Upper lobe of left lung (tissue), 4 donors: ENCODE measurements around the gene TMEM37.

ENCODE experiments used
- CTCF ChIP-seq, 6 experiments: fragments of 450-650 bp in 4 of 6; fragments of 200-600 bp in 2 of 6; sonication (generic) in 2 of 6; IDR thresholded peaks; one replicate each; pipeline ENCODE4 v1.5.1; 2016 to 2019; ENCODE audit warnings: antibody characterized with exemption in 6 of 6
- POLR2A ChIP-seq, 4 donors: fragments of 450-650 bp; IDR thresholded peaks; one replicate each; pipeline ENCODE4 v1.5.1; 2016 to 2017; ENCODE audit warnings: antibody characterized with exemption in 4 of 4, mild to moderate bottlenecking in 2 of 4

- TF ChIP-seq CTCF (IDR thresholded peaks at IDR 0.05) (no peak), POLR2A (IDR thresholded peaks at IDR 0.05) (peak in 1 of 4 donors; percentile 42)
These were observed 2.3 kb upstream of the TMEM37 start for GRCh38 chr2:119429225-119429981.
